NCI-H82 treated with DMSO at 0.1 percent for 48 hours (cell line): ENCODE results near the gene BHLHE40.

ENCODE experiments used
- DNase-seq: peaks from one replicate; lab custom pipeline; 2025; ENCODE audit not compliant: unreplicated experiment; lab: John Stamatoyannopoulos, UW

Gene BHLHE40

GRCh38 chr3:4997946-4998345 lies 18.7 kb downstream of the BHLHE40 start:
- DNase-seq: no peak

- no peak for DNase-seq
These were observed 20.4 kb downstream of the BHLHE40 start for GRCh38 chr3:4999531-5000184.

GRCh38 chr3:5001135-5001534 lies 21.9 kb downstream of the BHLHE40 start:
- no peak for DNase-seq

- no peak for DNase-seq
These were observed 22.6 kb downstream of the BHLHE40 start for GRCh38 chr3:5001805-5002173.

GRCh38 chr3:5002174-5002870 lies 23.1 kb downstream of the BHLHE40 start:
- no peak for DNase-seq

GRCh38 chr3:5002871-5003247 lies 23.6 kb downstream of the BHLHE40 start:
- DNase-seq: no peak

GRCh38 chr3:5004319-5005152 lies 25.3 kb downstream of the BHLHE40 start:
- no peak for DNase-seq

GRCh38 chr3:5005367-5005766 lies 26.1 kb downstream of the BHLHE40 start:
- DNase-seq: no peak

- DNase-seq: no peak
These were observed 27.5 kb downstream of the BHLHE40 start for GRCh38 chr3:5006755-5007202.

GRCh38 chr3:5007873-5008272 lies 28.6 kb downstream of the BHLHE40 start:
- no peak for DNase-seq

GRCh38 chr3:5009506-5010109 lies 30.4 kb downstream of the BHLHE40 start:
- no peak for DNase-seq

- no peak for DNase-seq
These were observed 30.9 kb downstream of the BHLHE40 start for GRCh38 chr3:5010140-5010539.

- no peak for DNase-seq
These were observed 31.7 kb downstream of the BHLHE40 start for GRCh38 chr3:5010706-5011554.

GRCh38 chr3:5011555-5012256 lies 32.5 kb downstream of the BHLHE40 start:
- DNase-seq: no peak

- no peak for DNase-seq
These were observed 33.1 kb downstream of the BHLHE40 start for GRCh38 chr3:5012367-5012766.

- no peak for DNase-seq
These were observed 34.0 kb downstream of the BHLHE40 start for GRCh38 chr3:5013021-5013906.

- no peak for DNase-seq
These were observed 35.2 kb downstream of the BHLHE40 start for GRCh38 chr3:5014391-5014790.

GRCh38 chr3:5015056-5015455 lies 35.8 kb downstream of the BHLHE40 start:
- DNase-seq: no peak
